HepG2 (cell line): ENCODE data around the gene HCRT. TPM values are rescaled to one million over a fixed set of nuclear protein-coding genes. Genes with fewer than 3 reads are reported as not detected.

Experiments used
- ATAC-seq: fragments of 200-7000 bp; cut with Tn5 transposase; 3 replicates; pipeline ENCODE4 v1.9.1; 2020; ENCODE audit warnings: mild to moderate bottlenecking, moderate library complexity
- BruUV-seq: library from RNA; stranded (reverse); fragments of 400-500 nt; replicated peaks from 2 replicates; lab custom pipeline; 2021; lab: Mats Ljungman, UMichigan
- CTCF ChIA-PET: fragments of 300-600 bp; formaldehyde crosslinking; extraction: SDS; loops from one replicate; lab custom pipeline; 2021; ENCODE audit warnings: low total read pairs, inconsistent platforms, low intra/inter-chr PET ratio; lab: Yijun Ruan, JAX
- POLR2A ChIA-PET: fragments of 350-600 bp; sonication (Branson Sonifier 250); formaldehyde crosslinking; loops from one replicate; lab custom pipeline; 2020; ENCODE audit warnings: antibody characterized with exemption, inconsistent platforms; lab: Yijun Ruan, JAX
- DNase-seq: peaks from one replicate; pipeline ENCODE4 v3.0.0-alpha.2; 2015; ENCODE audit warnings: low spot score
- FAIRE-seq: peaks from 3 replicates; lab custom pipeline; 2011; peaks lifted over from hg19 to GRCh38; lab: Jason Lieb, UNC
- H2AFZ ChIP-seq: one replicate; pipeline ENCODE4 v1.6.1; 2011; ENCODE audit warnings: low read length, inconsistent platforms
- H3K27ac ChIP-seq: fragments of 300-600 bp; 3 replicates; pipeline ENCODE4 v1.8.0; 2011; ENCODE audit warnings: mixed run types, mild to moderate bottlenecking, mixed read lengths, low read length, inconsistent platforms; ENCODE audit not compliant: insufficient read depth; ENCODE audit errors: extremely low read length
- H3K27me3 ChIP-seq, 2 experiments: fragments of 200-600 bp in 1 of 2; 2 replicates in 1 of 2; 3 replicates in 1 of 2; pipeline versions ENCODE4 v1.6.0 to v1.8.0; 2011; ENCODE audit warnings: low read length in 2 of 2, mild to moderate bottlenecking in 2 of 2, moderate library complexity in 2 of 2, inconsistent platforms in 1 of 2; ENCODE audit not compliant: insufficient read depth in 2 of 2, control insufficient read depth in 1 of 2
- H3K36me3 ChIP-seq, 2 experiments: fragments of 200-600 bp in 1 of 2; replicated peaks in 1 of 2; 2 replicates in 1 of 2; 3 replicates in 1 of 2; pipeline versions ENCODE4 v1.5.1 to v1.8.0; 2011; ENCODE audit warnings: low read length in 2 of 2, inconsistent platforms in 1 of 2; ENCODE audit not compliant: insufficient read depth in 2 of 2, control insufficient read depth in 1 of 2
- H3K4me1 ChIP-seq: 2 replicates; pipeline ENCODE4 v1.5.1; 2012; ENCODE audit warnings: low read length, inconsistent platforms; ENCODE audit not compliant: insufficient read depth
- H3K4me2 ChIP-seq: 2 replicates; pipeline ENCODE4 v1.6.0; 2011; ENCODE audit warnings: low read depth, low read length, inconsistent platforms
- H3K4me3 ChIP-seq, 3 experiments: fragments of 200-600 bp in 1 of 3; sonication (generic), shearing (Covaris generic) in 1 of 3; replicated peaks in 1 of 3; 2 replicates each; pipeline ENCODE4 v1.5.1; 2011 to 2016; ENCODE audit warnings: low read length in 3 of 3, inconsistent platforms in 2 of 3, low read depth in 2 of 3, mild to moderate bottlenecking in 2 of 3, control low read depth in 1 of 3, mixed read lengths in 1 of 3; ENCODE audit not compliant: insufficient read depth in 1 of 3
- H3K79me2 ChIP-seq: one replicate; pipeline ENCODE4 v1.6.1; 2011; ENCODE audit warnings: low read length, inconsistent platforms; ENCODE audit not compliant: insufficient read depth
- H3K9ac ChIP-seq: 2 replicates; pipeline ENCODE4 v1.6.0; 2011; ENCODE audit warnings: mild to moderate bottlenecking, low read depth, low read length, inconsistent platforms; ENCODE audit not compliant: insufficient read depth
- H3K9me3 ChIP-seq: 2 replicates; pipeline ENCODE4 v1.5.1; 2012; ENCODE audit warnings: mild to moderate bottlenecking, low read length
- H4K20me1 ChIP-seq: 2 replicates; pipeline ENCODE4 v1.6.0; 2011; ENCODE audit warnings: inconsistent platforms, mild to moderate bottlenecking, low read length, moderate library complexity; ENCODE audit not compliant: insufficient read depth
- DMTF1 ChIP-seq: sonication (generic); formaldehyde crosslinking; IDR thresholded peaks from 2 replicates; pipeline ENCODE4 v1.4.0; 2020; ENCODE audit warnings: mild to moderate bottlenecking, missing genetic modification reagents
- IKZF1 ChIP-seq: fragments of 450-650 bp; IDR thresholded peaks from 2 replicates; pipeline ENCODE4 v1.7.1; 2016
- MTA1 ChIP-seq: sonication (generic); formaldehyde crosslinking; IDR thresholded peaks from 2 replicates; pipeline ENCODE4 v1.4.0; 2020; ENCODE audit warnings: missing genetic modification reagents, mild to moderate bottlenecking, borderline replicate concordance
- PAF1 ChIP-seq: IDR thresholded peaks from 2 replicates; pipeline ENCODE4 v1.6.1; 2016; ENCODE audit warnings: missing genetic modification reagents, missing compliant biosample characterization
- PHF5A ChIP-seq: IDR thresholded peaks from one replicate; pipeline ENCODE4 v1.6.1; 2018; ENCODE audit warnings: low read depth, missing genetic modification reagents; ENCODE audit not compliant: unreplicated experiment
- RARA ChIP-seq: IDR thresholded peaks from 2 replicates; pipeline ENCODE4 v1.6.1; 2016; ENCODE audit warnings: missing genetic modification reagents, missing compliant biosample characterization
- ZBTB14 ChIP-seq: sonication (generic); formaldehyde crosslinking; IDR thresholded peaks from 2 replicates; pipeline ENCODE4 v1.4.0; 2020; ENCODE audit warnings: missing genetic modification reagents
- ZNF564 ChIP-seq: sonication (generic); formaldehyde crosslinking; IDR thresholded peaks from 2 replicates; pipeline ENCODE4 v1.8.1; 2023; ENCODE audit warnings: mild to moderate bottlenecking, missing genetic modification reagents
- ZNF577 ChIP-seq: sonication (generic); formaldehyde crosslinking; IDR thresholded peaks from 2 replicates; pipeline ENCODE4 v1.4.0; 2020; ENCODE audit warnings: mild to moderate bottlenecking, low read depth, missing genetic modification reagents, borderline replicate concordance
- ZNF704 ChIP-seq: sonication (generic); formaldehyde crosslinking; IDR thresholded peaks from 2 replicates; pipeline ENCODE4 v1.8.1; 2023; ENCODE audit warnings: mild to moderate bottlenecking, inconsistent platforms, moderate library complexity, missing genetic modification reagents, borderline replicate concordance
- ZNF768 ChIP-seq: sonication (generic); formaldehyde crosslinking; IDR thresholded peaks from 2 replicates; pipeline ENCODE4 v1.4.0; 2020; ENCODE audit warnings: missing genetic modification reagents
- ZNF776 ChIP-seq: sonication (generic); formaldehyde crosslinking; IDR thresholded peaks from 2 replicates; pipeline ENCODE4 v1.4.0; 2020; ENCODE audit warnings: mild to moderate bottlenecking, missing genetic modification reagents
- ZNF841 ChIP-seq: sonication (generic); formaldehyde crosslinking; IDR thresholded peaks from 2 replicates; pipeline ENCODE4 v1.8.1; 2023; ENCODE audit warnings: missing genetic modification reagents, borderline replicate concordance
- WGBS: methylation state at CpG from one replicate; pipeline ENCODE4 v1.1.6; 2017; ENCODE audit warnings: low lambda C conversion rate; 5-methylcytosine and 5-hydroxymethylcytosine counted together
- in situ Hi-C: cut with HindIII; loops from 2 replicates; pipeline ENCODE4 v1.10.0; 2017; ENCODE audit warnings: low pct_unique_long_range_greater_than_20kb; ENCODE audit not compliant: extremely low pct_ligation_motif_present
- intact Hi-C: fragments of 100-400 bp; cut with micrococcal nuclease; formaldehyde crosslinking; loops from one replicate; pipeline ENCODE4 v1.10.0; 2022; ENCODE audit not compliant: unreplicated experiment
- polyA plus RNA-seq, 8 experiments: library from polyadenylated mRNA; depleted of rRNA in 3 of 8; stranded (reverse) in 7 of 8; unstranded in 1 of 8; fragments of >200 nt; fragmentation: Illumina TruSeq in 4 of 8; extraction: Trizol in 4 of 8; gene quantifications; 2 replicates each; pipeline versions ENCODE4 v1.2.1 to v1.2.3, GENCODE V29; 2011 to 2016; ENCODE audit warnings: low read depth in 4 of 8, missing spikeins in 1 of 8, mixed read lengths in 1 of 8; ENCODE audit not compliant: insufficient read depth in 1 of 8
- total RNA-seq, 5 experiments: library from RNA; depleted of rRNA; stranded (reverse); fragments of >200 nt; fragmentation: Illumina TruSeq; extraction: Trizol; gene quantifications; 2 replicates each; pipeline ENCODE4 v1.2.3, GENCODE V29; 2016; ENCODE audit warnings: low read depth in 1 of 5

Gene HCRT
- total and polyA plus RNA-seq, 2 of the 13 experiments (the other 11 are each of a cell fraction or from before 2014, with no cell fraction given) = not detected

- DNase-seq (no peak), FAIRE-seq (no peak)
- H3K9ac ChIP-seq = no peak overlapping the region
- no peak overlapping the region for H2AFZ ChIP-seq
- H4K20me1 ChIP-seq = no peaks in the 10 kb centered on the region
- BruUV-seq = no TSS peak
- ChIA-PET POLR2A (interaction anchor here (0.5 kb wide), 1 partner anchor 100 kb away, joined by 3 read pairs; no protein-coding TSS in a partner anchor), CTCF (no interaction called here)
- peaks cover 21% of the 10 kb centered on the region for H3K4me1 ChIP-seq
- WGBS = 87% methylated on average over 10 of the region's 17 CpGs
- no peaks in the 10 kb centered on the region for H3K9me3 ChIP-seq
- in situ Hi-C loops (no loop called here), intact Hi-C loops (no loop called here)
- H3K27me3 ChIP-seq = peaks cover 0 to 3% of the 10 kb centered on the region in 2 experiments; a peak in 3 of 5 replicates
- H3K4me3 ChIP-seq = no peak overlapping the region
- H3K27ac ChIP-seq = no peak overlapping the region
- H3K36me3 ChIP-seq = no peaks in the 10 kb centered on the region
- no peaks in the 10 kb centered on the region for H3K79me2 ChIP-seq
- TF ChIP-seq MTA1 (CRISPR knock-in tag) (peak; percentile 24; the same call in 1 of the 2 replicates), ZNF768 (CRISPR knock-in tag) (0 out of 2 replicates have a peak, but pooled peaks have one; percentile 14), ZNF577 (no peak), ZNF564 (CRISPR knock-in tag) (no peak), RARA (CRISPR knock-in tag) (no peak)
- TF ChIP-seq, all 625 proteins: peak for 2
- no peak for ATAC-seq
- no peak overlapping the region for H3K4me2 ChIP-seq
These were observed 5.4 kb upstream of the HCRT start for GRCh38 chr17:42190491-42191274.

- Histone ChIP-seq H2AFZ (no peak overlapping the region), H3K79me2 (no peaks in the 10 kb centered on the region), H3K9ac (no peak overlapping the region), H3K4me2 (no peak overlapping the region), H3K36me3 (no peaks in the 10 kb centered on the region), H3K27me3 (peaks cover 0 to 12% of the 10 kb centered on the region in 2 experiments; a peak in 4 of 5 replicates), H3K27ac (no peak overlapping the region), H4K20me1 (no peaks in the 10 kb centered on the region), H3K9me3 (no peaks in the 10 kb centered on the region), H3K4me1 (peaks cover 25% of the 10 kb centered on the region), H3K4me3 (no peak overlapping the region)
- in situ Hi-C loops (no loop called here), intact Hi-C loops (loop anchor here (10.0 kb wide), 1 partner anchor 55 kb away; no protein-coding TSS in a partner anchor)
- POLR2A ChIA-PET = interaction anchor here (1.5 kb wide), 1 partner anchor 10 kb away, joined by 4 read pairs; no protein-coding TSS in a partner anchor
- no TSS peak for BruUV-seq
- CTCF ChIA-PET = no interaction called here
- DNase-seq (no peak), FAIRE-seq (no peak), ATAC-seq (no peak)
- 60% methylated on average over 10 of the region's 11 CpGs for whole genome bisulfite sequencing
- TF ChIP-seq PHF5A (CRISPR knock-in tag) (no peak), ZBTB14 (CRISPR knock-in tag) (no peak), PAF1 (CRISPR knock-in tag) (no peak), ZNF776 (CRISPR knock-in tag) (no peak), DMTF1 (CRISPR knock-in tag) (no peak), IKZF1 (no peak), ZNF841 (CRISPR knock-in tag) (no peak), ZNF704 (CRISPR knock-in tag) (no peak)
These were observed 4.4 kb upstream of the HCRT start for GRCh38 chr17:42189651-42189965.
